ACHN (cell line): ENCODE measurements around the gene SLC12A5.
"Not testable (repeated sequence)": the region's sequence is repeated elsewhere in the genome, so short reads cannot be mapped to it uniquely, and the experiment has no call there.

Source experiments
- DNase-seq: peaks from one replicate; pipeline ENCODE4 v3.0.0-alpha.2; 2015
- in situ Hi-C: cut with HindIII; loops from 2 replicates; pipeline ENCODE4 v1.10.0; 2017; ENCODE audit warnings: low sequenced_read_pairs, low pct_ligation_motif_present, low pct_unique_long_range_greater_than_20kb

The SLC12A5 gene

DNA sequence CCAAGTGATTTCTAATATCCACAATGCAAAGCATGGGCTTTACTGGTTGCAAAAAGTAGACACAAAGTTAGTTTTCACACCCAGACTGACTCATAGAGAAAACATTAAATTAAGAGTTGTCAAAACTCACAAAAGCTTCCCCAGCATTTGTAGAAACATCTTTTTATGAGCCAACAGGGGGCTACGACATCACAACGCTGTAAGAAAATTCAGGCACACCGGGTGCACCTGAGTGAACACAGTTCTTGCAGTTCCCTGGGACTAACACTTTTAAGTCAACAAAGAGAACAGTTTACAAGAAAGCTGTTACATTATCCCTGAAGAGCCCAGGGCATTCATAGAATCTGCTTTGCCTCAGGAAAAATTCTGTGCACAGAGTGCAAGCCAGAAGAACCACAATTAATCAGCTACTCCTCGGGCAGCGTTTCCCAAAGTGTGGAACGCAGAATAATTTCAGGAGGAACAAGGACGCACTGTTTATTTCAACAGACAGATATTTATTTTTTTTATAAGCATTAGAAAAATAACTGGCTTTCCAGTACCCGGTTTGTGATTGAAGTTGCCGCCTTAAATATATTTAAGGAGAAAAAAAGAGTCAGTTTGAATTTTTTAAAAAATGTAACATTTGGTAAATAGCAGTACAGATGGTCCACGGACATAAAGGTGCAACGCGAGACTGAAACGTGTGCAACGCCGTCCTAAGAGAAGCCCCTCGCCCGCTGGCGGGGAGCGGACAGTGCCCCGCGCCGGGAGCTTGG lies 59.6 kb downstream of the SLC12A5 start:
- in situ Hi-C loops = no loop called here
- peak; percentile 18 for DNase-seq

DNA sequence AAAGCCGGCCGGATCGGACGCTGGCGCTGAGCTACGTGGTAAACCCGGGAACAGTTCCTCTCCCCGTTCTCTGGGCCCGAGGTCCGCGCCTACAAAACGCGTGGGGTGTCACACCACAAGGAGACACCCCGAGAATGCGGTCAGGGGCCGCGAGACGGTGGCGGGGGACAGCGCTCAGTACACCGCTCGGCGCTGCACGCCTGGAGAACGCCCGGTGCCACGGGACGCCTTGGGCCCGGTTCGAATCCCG lies 60.1 kb downstream of the SLC12A5 start:
- in situ Hi-C loops = no loop called here
- no peak for DNase-seq

DNA sequence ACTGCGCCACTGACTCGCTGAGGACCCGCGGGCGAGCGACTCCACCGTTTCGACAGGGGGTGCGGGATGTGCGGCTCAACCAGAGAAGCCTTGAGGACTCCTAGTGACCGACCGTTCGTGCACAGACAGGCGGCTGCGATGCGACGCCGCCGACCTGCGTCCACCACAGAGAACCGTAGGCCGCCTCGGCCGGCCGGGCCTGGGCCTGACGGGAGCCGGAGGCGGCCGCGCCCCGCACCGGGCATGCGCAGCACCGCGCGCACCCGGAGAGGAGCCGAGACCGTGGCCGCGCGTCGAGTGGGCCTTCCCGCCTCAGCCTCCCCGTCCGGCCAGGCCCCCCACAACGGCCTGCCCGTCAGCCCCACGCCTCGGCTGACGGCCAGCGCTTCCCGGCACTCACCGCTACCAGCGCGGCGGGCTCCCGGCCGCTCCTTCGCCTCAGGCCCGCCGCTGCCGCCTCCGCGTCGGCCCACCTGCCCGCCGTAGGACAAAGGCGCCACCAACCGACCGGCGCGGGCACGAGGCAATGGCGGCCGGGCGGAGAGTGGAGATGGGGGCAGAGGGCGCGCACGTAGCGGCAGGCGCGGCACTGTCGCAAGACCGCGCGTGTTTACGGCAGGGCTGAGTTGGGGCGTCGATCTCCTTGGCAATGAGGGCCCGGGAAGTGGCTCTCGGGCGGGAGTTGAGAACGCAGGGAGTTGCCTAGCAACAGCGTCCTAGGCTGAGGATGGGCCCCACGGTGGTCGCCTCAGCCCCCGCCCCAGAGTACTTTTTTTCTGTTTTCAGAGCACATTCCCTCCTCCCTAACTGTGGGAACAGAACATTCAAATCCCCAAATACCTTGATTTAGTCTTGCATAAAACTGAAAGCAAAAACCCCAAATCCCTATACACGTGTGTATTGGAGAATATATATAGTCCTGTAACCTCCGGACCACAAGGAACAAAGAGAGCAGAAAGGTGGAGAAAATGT lies 60.7 kb downstream of the SLC12A5 start, which contains the start of gene NCOA5:
TSS of gene NCOA5 (minus strand) at position 546 of the 972 bp plus-strand sequence. CDS start 10,538 bp downstream, outside the sequence.
- DNase-seq = peak; percentile 94
- in situ Hi-C loops = no loop called here

DNA sequence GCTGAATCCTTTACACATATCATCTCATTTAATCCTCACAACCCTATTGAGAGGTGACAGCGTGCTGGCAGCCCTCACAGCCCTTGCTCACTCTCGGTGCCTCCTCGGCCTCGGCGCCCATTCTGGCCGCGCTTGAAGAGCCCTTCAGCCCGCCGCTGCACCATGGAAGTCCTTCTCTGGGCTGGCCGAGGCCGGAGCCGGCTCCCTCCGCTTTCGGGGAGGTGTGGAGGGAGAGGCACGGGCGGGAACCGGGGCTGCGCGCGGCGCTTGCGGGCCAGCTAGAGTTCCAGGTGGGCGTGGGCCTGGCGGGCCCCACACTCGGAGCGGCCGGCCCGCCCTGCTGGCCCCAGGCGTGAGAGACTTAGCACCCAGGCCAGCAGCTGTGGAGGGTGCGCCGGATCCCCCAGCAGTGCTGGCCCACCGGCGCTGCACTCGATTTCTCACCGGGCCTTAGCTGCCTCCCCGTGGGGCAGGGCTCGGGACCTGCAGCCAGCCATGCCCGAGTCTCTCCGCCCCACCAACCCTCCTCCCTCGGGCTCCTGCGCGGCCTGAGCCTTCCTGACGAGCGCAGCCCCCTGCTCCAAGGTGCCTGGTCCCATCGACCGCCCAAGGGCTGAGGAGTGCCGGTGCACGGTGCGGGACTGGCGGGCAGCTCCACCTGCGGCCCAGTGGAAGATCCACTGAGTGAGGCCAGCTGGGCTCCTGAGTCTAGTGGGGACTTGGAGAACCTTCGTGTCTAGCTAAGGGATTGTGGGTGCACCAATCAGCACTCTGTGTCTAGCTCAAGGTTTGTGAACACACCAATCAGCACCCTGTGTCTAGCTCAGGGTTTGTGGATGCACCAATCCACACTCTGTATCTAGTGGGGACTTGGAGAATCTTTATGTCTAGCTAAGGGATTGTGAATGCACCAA lies 62.9 kb downstream of the SLC12A5 start:
- DNase-seq, in situ Hi-C loops: not testable (repeated sequence)

DNA sequence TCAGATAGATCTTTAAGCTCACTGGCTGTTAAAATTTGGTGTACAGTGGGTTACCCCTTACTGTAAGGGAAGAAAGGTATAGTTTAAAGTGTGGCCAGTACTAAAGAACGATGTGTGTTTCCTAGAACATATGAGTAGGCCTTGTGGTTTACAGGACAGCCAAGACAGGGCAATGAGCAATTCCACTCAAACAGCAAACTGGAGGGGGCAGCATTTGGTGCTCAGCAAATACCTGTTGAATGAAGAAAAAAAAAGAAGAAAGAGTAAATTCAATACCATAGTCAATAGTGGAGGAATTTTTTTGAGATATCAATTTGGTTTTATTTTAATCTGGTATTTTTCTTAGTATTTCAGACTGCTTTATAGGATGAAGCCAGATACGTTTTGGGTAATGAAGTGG lies 64.5 kb downstream of the SLC12A5 start:
- no peak for DNase-seq
- in situ Hi-C loops = no loop called here

DNA sequence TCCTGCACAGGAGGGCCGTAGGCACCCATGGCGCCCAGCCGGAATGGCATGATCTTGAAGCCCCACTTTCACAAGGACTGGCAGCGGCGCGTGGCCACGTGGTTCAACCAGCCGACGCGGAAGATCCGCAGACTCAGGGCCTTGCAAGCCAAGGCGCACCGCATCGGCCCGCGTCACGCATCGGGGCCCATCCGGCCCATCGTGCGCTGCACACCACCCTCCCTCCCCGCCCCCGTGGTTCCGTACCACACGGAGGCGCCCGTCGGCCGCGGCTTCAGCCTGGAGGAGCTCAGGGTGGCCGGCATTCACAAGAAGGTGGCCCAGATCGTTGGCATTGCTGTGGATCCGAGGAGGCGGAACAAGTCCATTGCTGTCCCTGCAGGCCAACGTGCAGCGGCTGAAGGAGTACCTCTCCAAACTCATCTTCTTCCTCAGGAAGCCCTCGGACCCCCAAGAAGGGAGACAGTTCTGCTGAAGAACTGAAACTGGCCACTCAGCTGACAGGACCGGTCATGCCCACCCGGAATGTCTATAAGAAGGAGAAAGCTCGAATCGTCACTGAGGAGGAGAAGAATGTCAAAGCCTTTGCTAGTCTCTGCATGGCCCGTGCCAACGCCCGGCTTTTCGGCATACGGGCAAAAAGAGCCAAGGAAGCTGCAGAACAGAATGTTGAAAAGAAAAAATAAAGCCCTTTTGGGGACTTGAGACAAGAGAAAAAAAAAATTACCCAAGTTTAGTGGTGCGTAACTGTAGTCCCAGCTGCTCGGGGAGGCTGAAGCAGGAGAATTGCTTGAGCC lies 70.7 kb downstream of the SLC12A5 start:
- in situ Hi-C loops = no loop called here
- DNase-seq = peak; percentile 66

DNA sequence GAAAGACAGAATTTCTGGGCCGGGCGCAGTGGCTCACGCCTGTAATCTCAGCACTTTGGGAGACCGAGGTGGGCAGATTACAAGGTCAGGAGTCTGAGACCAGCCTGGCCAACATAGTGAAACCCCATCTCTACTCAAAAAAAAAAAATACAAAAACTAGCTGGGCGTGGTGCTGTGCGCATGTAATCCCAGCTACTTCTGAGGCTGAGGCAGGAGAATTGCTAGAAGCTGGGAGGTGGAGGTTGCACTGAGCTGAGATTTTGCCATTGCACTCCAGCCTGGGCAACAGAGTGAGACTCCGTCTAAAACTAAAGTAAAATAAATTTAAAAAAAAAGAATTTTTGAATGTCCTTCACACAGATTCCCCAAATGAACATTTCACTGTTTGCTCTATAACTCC lies 71.4 kb downstream of the SLC12A5 start:
- DNase-seq, in situ Hi-C loops: not testable (repeated sequence)

DNA sequence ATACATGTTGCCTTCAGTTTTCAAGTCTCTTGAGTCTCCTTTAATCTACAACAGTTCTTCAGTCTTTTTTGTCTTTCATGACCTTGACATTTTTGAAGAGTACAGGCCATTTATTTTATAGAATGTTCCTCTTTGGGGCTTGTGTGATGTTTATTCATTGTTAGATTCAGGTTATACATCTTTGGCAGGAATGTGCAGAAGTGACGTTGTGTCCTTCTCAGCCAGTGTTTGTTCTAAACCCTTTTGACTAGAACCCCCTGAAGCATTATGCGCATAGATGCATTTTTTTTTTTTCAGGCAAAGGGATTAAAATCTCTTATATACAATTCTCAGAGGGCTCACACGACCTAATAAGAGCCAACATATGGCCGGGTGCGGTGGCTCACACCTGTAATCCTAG lies 72.0 kb downstream of the SLC12A5 start:
- in situ Hi-C loops = no loop called here
- DNase-seq = no peak

DNA sequence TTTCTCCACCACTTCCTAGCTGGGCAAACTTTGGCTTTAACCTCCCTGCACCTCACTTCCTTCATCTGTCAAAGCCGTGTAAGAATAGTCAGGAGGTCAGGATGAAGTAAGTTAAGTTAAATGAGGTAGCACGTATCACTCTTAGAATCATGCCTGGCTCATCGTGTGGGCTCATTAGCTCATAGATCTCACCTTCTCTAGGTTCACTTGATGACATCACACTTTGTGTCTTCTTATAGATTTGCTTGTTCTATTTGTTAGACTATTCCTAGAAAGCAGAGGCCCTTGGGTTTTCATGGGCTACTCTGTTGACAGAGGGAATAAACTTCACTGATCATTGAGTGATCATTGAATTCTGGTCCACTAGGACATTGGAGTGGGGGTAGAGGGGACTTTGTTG lies 72.9 kb downstream of the SLC12A5 start:
- in situ Hi-C loops = no loop called here
- DNase-seq = no peak

DNA sequence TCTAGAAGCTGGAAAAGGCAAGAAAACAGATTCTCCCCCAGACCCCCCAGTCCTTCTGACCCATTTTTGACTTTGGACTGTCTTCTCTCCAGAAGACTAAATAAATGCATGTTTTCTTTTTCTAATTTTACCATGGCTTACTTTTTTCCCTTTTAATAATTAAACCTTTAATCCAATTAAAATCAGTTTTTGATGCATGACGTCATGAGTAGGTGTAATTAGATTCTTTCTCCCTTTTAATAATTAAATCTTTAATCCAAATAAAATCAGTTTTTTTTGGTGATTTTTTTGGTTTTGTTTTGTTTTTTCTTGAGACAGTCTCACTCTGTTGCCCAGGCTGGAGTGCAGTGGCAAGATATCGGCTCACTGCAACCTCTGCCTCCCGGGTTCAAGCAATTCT lies 73.9 kb downstream of the SLC12A5 start:
- in situ Hi-C loops = no loop called here
- DNase-seq = no peak

DNA sequence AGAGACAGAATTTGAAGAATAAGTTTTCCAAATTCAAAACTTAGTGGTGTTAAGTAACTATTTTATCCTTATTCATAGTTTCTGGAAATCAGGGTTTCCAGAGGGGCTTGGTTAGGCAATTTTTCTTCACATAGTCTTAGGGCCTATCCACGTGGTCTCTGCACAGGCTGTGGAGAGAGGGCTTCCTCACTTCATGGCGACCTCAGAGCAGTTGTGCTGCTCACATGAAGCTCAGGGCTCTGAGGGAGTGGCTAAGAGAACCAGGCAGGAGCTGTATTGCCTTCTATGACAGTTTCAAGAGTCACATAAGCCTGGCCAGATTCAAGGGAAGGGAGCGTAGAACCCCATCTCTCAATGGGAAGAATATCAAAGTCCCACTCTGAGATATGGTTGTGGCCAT lies 75.2 kb downstream of the SLC12A5 start:
- in situ Hi-C loops = no loop called here
- DNase-seq = no peak

DNA sequence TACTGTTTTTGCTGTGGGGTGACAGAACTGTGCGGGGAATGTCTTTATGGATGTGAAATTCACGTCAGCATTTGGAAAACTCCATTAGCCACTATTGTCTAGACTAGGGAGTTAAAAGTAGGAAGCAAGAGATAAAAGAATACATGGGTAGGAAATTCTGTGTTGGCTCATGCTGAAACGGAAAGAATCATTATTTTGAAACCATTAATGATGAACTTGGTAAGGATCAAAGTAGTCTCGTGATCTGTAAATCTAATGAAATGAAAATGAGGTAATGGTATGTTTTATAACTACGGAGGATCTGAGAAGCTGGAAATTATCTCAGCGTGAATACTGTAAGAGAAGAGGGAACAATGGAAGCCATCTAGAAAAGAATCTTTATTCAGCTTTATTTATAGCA lies 78.0 kb downstream of the SLC12A5 start:
- no peak for DNase-seq
- in situ Hi-C loops = no loop called here

DNA sequence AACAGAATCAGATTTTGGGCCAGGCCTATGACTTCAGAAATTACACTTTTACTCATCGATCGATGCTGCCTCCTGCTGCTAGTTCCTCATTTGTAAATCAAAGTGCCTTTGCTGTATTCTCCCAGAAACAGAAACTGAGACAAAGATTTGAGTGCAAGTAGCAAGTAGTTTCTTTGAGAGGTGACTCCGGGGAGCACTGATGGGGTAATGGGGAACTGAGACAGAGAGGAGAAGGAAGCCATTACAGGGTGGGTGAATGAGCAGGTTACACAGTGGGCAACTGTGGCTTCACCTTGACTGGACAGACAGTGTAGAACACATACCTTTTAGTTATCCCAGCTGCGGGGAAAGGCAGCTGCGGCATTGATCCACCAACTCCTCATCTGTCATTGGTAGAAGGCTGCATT lies 79.4 kb downstream of the SLC12A5 start:
- in situ Hi-C loops = no loop called here
- DNase-seq = no peak

DNA sequence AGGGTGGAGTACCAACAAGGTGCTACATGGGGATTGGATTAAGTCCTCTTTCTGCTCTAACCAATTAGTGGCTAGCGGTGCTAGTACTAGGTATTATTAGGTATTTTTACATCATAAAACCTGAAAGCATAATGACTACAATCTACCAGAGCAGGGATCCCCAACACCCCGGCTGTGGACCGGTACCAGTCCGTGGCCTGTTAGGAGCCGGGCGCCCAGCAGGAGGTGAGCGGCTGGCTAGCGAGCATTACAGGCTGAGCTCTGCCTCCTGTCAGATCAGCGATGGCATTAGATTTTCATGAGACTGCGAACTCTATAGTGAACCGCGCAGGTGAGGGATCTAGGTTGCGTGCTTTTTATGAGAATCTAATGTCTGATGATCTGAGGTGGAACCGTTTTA lies 80.0 kb downstream of the SLC12A5 start:
- no peak for DNase-seq
- in situ Hi-C loops = no loop called here
